ENCODE results near the gene HEPACAM.

DNA sequence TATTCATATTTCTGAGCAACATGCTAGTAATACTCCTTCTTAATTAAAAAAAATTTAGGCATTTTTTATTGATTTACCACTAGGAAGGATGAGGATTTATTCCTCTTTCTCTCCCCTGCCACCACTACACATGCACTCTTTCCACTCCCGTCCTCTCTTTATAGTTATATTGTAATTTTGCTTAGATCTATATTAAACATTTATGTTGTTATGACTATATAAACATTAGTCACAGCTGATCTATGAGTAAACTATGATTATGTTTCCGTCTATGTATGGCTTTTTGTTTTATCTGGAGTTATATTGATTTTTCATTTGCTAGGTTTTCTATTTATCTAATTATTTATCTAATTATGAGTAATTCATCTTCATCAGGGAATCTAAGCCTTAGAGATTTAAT lies 36.0 kb upstream of the HEPACAM start:
- TF ChIP-seq, protein P1, sequence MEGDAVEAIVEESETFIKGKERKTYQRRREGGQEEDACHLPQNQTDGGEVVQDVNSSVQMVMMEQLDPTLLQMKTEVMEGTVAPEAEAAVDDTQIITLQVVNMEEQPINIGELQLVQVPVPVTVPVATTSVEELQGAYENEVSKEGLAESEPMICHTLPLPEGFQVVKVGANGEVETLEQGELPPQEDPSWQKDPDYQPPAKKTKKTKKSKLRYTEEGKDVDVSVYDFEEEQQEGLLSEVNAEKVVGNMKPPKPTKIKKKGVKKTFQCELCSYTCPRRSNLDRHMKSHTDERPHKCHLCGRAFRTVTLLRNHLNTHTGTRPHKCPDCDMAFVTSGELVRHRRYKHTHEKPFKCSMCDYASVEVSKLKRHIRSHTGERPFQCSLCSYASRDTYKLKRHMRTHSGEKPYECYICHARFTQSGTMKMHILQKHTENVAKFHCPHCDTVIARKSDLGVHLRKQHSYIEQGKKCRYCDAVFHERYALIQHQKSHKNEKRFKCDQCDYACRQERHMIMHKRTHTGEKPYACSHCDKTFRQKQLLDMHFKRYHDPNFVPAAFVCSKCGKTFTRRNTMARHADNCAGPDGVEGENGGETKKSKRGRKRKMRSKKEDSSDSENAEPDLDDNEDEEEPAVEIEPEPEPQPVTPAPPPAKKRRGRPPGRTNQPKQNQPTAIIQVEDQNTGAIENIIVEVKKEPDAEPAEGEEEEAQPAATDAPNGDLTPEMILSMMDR (IDR thresholded peaks at IDR 0.05), result no peak
- TF ChIP-seq POLR2A (IDR thresholded peaks at IDR 0.05), result no peak

Measured in vagina (tissue), 2 donors.